Umbilical cord (tissue), 2 donors: ENCODE data around the gene WASHC2C. TPM values are rescaled to one million over a fixed set of nuclear protein-coding genes. Genes with fewer than 3 reads are reported as not detected.
"Not testable (repeated sequence)": the region's sequence is repeated elsewhere in the genome, so short reads cannot be mapped to it uniquely, and the experiment has no call there.

Experiments used
- DNase-seq: peaks from one replicate; pipeline ENCODE4 v3.0.0-alpha.2; 2015; ENCODE audit warnings: low spot score
- total RNA-seq: library from RNA; depleted of rRNA; stranded (reverse); fragments of >200 nt; gene quantifications from one replicate; pipeline ENCODE4 v1.2.3, GENCODE V29; 2014; ENCODE audit warnings: low replicate concordance; ENCODE audit not compliant: insufficient read depth

The WASHC2C gene
- total RNA-seq, result 15.4 TPM

GRCh38 chr10:45726703-45727420 is at the start of gene WASHC2C:
Gene WASHC2C (plus strand): TSS chr10:45727266. CDS start chr10:45727318, 52 bp downstream.
- DNase-seq, result peak; percentile 93

GRCh38 chr10:45678467-45678866 is 48.6 kb upstream of the WASHC2C start:
- DNase-seq, result not testable (repeated sequence)

- DNase-seq, result not testable (repeated sequence)
Measured at GRCh38 chr10:45710200-45710796, 16.8 kb upstream of the WASHC2C start.

DNA sequence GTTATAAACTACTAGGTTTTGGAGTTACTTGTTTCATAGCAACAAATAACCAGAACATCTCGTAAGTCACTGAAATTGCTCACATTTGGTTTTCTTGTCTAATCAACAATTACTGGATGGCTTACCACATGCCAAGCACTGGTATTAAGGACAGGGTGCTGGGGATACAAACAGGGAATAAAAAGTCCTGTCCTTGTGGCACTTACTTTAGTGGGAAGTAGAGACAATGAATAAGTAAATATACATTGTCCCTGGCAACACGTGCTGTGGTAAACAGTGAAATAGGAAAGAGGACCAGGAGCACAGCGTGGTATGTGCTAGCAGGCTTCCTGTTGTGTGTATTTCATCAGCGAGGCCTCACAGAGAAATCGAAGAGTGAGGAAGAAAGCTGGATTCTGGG is 15.8 kb upstream of the WASHC2C start:
- DNase-seq, result not testable (repeated sequence)

GRCh38 chr10:45717053-45717452 is 10.0 kb upstream of the WASHC2C start:
- DNase-seq, result not testable (repeated sequence)

DNA sequence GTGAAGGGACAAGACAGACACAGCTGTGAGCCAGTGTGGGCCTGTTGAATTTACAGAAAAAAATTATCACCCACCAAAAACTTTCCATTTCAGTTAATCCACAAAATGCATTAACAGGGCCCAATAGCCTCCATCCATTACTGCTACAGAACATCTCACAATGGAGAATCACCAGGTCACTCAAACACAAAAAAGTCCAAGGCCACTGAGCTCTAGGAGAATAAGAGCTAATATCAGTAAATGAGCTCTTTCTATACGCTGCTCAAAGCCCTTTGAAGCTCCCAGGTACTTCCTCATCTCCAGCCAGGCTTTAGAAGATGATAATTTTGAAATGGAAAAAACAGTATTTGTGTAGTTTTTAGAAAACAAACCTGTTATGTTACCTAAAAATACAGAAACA is 9.4 kb upstream of the WASHC2C start:
- DNase-seq, result not testable (repeated sequence)

DNA sequence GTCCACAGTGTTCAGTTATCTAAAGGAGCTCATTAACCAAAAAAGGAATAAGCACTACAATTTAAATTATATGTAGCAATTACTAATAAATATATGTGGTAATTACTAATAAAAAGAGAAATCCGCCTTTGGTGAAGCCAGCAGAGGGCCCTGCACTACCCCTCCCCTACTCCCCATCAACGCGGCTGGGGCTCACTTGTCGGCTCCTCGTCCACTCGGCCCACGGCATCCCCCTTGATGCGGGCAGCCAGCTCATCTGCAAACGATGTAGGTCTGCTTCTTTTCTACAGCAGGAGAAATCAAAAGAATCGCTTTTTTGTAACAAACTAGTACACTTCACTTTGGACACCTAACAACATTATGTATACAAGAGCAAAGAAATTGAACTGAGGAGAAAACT is 5.6 kb upstream of the WASHC2C start:
- not testable (repeated sequence) for DNase-seq

DNA sequence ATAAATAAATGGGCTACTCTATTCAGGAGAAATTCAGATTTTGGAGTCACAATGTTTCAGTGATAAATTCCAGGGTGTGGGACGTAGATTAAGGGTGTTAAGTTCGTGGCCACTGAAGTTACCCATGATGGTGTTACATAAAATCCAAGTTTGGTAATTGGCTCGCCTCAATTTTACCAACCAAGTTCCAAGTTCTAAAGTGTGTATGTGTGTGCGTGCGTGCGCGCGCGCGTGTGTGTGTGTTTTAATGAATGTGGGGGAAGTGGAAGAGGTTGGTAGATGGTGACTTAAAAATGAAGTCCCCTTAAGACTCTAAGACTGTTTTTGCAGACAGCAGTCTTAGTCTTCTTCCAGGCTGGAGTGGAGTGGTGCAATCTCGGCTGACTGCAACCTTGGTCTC is 3.2 kb upstream of the WASHC2C start:
- not testable (repeated sequence) for DNase-seq

DNA sequence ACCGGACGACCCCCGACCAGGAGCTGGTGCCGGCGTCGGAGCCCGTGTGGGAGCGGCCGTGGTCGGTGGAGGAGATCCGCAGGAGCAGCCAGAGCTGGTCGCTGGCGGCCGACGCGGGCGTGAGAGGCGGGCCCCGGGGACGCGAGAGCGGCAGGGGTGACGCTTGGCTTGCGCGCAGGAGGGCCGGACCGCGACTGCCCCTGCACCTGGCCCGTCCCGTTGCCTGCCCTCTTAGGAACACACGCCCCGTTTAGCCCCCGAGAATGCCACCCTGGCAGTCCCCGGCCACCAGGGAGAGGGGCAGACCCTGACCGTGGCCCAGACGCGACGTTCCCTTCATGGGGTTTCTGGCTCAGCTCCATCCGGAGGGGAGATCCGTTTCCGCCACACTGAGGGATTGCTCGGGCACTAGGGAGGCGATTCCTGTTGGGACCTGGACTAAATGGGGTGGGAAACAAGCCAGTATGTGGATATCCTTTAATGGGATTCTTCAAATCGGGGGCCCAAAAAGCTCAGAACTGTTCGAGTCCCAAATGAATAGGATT is 427 bp downstream of the WASHC2C start:
- DNase-seq, result not testable (repeated sequence)

DNA sequence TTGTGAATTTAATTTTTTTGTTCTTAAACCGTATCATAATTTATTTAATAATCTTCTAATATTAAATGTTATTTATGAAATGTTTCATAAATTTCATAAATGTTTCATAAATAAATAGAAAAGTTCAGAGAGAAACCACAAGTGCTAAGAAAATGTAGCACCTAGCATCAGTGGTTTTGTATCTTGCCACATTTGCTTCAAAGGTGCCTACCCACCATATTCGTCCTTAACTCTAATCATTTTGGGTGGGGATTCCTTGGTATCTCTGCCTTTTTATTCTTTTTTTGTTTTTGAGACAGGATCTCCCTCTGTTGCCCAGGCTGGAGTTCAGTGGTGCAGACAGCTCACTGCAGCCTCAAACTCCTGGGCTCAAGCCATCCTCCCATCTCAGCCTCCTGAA is 7.4 kb downstream of the WASHC2C start:
- not testable (repeated sequence) for DNase-seq

- DNase-seq, result not testable (repeated sequence)
Measured at GRCh38 chr10:45734867-45735266, 7.8 kb downstream of the WASHC2C start.

DNA sequence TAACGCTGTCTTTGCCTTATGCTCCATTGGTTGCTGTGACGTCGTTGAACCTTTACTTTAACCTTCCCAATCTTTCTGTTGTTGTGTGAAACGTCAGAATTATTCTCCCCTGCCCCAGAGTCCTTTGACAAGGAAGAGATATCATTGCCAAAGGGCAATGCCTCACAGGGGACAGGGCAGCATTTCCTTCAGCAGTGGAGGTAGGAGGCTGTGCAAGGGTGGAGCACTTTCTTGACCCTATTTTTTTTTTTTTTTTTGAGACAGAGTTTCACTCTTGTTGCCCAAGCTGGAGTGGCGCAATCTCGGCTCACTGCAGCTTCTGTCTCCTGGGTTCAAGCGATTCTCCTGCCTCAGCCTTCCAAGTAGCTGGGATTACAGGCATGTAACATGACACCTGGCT is 14.5 kb downstream of the WASHC2C start:
- not testable (repeated sequence) for DNase-seq

GRCh38 chr10:45742014-45742413 is 14.9 kb downstream of the WASHC2C start:
- DNase-seq, result not testable (repeated sequence)

DNA sequence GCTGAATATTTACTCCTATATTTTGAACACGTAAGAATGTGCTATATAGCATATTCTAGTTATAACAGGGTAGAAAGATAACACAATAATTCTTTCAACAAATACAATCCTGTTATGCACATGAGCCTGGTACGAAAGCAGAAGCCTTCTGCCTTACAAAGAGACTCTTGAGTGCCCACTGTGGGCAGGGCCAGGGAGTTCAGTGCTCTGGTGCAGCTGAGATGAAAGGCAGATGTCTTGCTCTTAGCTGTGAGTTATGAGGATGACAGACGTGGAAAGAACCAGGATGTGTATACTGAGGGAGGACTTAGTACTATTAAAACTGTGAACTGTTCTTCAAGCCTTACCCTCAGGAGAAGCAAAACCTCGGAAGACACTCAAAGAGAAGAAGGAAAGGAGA is 24.1 kb downstream of the WASHC2C start:
- not testable (repeated sequence) for DNase-seq

DNA sequence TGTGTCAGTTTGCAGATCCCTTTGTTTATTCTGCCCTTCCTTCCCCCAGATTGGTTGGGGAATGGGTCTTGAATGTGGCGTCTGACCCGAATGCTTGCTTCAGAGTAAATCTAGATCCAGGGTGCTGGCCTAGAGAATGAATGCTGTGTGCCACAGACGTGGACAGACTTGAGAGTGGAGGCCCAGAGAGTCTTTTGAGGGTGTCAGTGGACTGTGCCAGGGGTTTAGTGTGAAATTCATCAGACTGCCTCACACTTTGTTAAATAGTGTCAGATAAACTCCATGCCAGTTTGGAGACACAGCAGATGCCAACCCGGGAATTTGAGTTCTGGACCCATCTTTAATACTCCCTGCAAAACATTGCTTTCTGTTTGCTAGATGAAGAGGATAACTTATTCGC is 25.1 kb downstream of the WASHC2C start:
- DNase-seq, result not testable (repeated sequence)

DNA sequence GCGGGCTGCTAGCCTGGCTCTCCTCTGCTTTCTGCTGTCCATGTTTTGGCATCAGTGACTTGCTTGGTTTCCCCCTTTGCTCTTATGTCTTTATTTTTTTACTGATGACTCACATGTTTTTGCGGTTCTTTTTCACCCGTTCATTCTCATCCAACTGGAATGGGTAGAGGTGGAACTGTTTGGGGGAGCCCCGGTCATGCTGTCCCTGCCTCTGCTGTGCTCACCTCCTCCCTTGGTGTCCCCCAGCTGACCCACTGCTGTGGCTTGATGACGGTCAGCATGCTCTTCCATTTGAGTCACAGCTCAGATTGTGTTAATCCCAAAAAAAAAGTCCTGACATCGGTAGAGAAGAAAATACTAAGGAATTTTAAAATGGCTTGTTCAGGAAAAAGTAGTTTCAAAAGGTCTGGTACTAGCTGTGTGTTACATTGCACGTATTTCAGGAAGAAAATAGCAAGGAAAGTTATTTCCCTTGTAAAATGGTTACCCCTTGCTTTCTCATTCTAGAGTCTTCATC is 27.0 kb downstream of the WASHC2C start:
- not testable (repeated sequence) for DNase-seq

- DNase-seq, result not testable (repeated sequence)
Measured at GRCh38 chr10:45755083-45755482, 28.0 kb downstream of the WASHC2C start.

- DNase-seq, result not testable (repeated sequence)
Measured at GRCh38 chr10:45756065-45756464, 29.0 kb downstream of the WASHC2C start.

DNA sequence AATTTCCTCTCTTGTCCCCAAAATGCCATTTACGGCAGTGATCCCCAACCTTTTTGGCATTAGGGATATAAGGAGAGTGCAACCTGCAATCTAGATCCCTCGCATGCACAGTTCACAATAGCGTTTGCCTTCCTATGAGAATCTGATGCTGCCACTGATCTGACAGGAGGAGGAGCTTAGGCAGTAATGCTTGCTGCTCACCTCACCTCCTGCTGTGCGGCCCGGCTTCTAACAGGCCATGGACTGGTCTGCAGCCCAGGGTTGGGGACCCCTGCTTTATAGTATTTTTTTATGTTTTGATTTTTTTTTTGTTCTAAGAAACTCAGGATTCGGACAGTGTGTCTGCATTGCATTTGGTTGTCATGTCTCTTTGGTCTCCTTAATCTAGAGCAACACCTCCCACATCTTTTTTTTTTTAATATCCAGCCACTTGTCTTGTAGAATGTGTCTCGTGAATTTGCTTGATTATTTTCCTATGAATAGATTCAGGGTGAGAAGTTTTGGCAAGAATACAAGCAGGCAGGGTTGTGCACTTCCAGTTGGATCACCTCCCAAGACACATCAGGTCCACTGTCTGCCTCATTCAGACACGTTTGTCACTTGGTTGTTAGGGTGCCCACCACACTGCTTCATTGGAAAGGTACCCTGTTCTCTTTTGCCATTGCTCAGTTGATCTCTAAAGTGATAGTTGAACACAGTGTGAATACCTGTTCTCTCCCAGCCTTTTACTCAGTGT is 30.8 kb downstream of the WASHC2C start:
- not testable (repeated sequence) for DNase-seq

GRCh38 chr10:45761622-45762021 is 34.6 kb downstream of the WASHC2C start:
- DNase-seq, result not testable (repeated sequence)

GRCh38 chr10:45763037-45763436 is 36.0 kb downstream of the WASHC2C start:
- not testable (repeated sequence) for DNase-seq

DNA sequence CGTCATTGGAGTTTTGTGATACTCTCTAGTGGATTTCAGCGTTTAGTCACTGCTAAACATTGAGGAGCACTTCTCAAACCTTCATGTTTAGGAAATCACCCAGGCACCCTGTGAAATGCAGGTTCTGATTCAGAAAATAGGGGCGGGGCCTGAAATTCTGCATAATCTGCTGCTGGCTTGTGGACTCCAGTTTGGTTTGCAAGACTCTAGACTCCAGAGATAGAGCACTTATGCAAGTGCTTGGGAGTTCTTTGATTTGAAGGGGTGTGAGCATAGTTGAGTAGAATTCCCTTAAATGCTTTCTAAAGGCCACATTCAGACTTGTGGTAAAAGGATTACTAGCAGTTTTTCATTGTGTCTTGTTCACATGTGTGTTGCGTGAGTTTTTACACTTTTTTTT is 41.3 kb downstream of the WASHC2C start:
- DNase-seq, result not testable (repeated sequence)
